ENCODE results near the gene SYNE2.
"Not testable (repeated sequence)": the region's sequence is repeated elsewhere in the genome, so short reads cannot be mapped to it uniquely, and the experiment has no call there.

SYNE2 gene

GRCh38 chr14:64117671-64118402, 265.0 kb downstream of the SYNE2 start:
- DNase-seq (ENCODE audit: extremely low read depth in 1 of 2, low read depth in 1 of 2): no peak

DNA sequence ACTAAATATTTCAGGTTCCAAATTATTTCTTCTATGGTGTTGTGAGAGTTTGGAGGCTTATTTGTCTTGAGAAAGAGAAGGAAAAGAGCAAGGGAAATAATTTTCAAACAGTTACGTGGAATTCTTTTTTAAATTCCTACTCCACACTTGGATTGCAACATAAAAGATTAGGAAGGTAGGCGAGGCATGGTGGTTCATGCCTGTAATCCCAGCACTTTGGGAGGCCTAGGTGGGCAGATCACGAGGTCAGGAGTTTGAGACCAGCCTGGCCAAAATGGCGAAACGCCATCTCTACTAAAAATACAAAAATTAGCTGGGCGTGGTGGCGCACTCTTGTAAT, 265.6 kb downstream of the SYNE2 start:
- not testable (repeated sequence) for DNase-seq (ENCODE audit: extremely low read depth in 1 of 2, low read depth in 1 of 2)

GRCh38 chr14:64118892-64119291, 266.1 kb downstream of the SYNE2 start:
- DNase-seq (ENCODE audit: extremely low read depth in 1 of 2, low read depth in 1 of 2): no peak

GRCh38 chr14:64119500-64119899, 266.7 kb downstream of the SYNE2 start:
- DNase-seq (ENCODE audit: extremely low read depth in 1 of 2, low read depth in 1 of 2): no peak

DNA sequence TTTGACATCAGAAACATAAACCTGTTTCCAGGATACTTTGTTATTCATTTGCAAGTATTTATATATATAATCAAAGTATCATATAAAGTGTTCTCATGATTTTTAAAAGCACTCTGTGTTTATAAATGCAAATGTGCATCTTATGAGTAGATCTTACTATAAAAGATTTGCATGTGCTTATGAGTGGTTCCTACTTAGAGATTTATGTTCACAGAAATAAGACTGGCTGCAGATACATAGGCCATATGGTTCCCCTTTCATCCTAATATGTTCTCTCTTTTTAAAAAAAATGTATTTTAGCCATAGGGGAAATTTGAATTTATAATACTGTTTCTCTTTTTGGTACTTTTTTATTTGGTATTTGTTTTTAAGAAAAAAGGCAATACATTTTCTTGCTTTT, 267.2 kb downstream of the SYNE2 start:
- DNase-seq (ENCODE audit: extremely low read depth in 1 of 2, low read depth in 1 of 2): no peak

DNA sequence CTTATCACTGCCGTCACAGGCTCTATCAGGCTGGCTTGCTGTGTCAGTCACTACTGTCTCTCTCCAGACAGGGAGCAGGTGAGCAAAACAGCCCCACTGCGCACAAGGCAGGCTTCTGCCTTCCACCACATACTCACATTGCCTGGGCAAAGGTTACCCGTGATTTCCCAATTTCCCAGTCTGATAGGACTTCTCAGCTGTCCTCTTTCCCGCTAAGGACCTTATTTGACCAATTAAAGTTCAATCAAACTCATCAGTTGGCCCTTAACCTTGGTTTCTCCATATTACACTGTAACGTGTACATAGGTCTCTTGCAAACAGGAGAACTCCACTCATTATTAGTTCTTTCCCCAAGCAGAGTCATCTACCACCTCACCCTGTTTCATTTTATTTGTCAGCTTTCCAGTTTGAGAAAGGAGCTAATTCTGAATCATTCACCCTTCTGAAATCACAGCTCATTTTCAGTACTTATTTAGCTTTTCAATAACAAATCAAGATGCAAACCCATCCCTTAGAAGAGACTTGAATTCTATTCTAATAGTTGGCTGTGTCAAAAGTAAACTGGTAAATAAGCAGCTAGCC, 270.5 kb downstream of the SYNE2 start:
- DNase-seq (ENCODE audit: extremely low read depth in 1 of 2, low read depth in 1 of 2): no peak

GRCh38 chr14:64125270-64125669, 272.5 kb downstream of the SYNE2 start:
- no peak for DNase-seq (ENCODE audit: extremely low read depth in 1 of 2, low read depth in 1 of 2)

- no peak for DNase-seq (ENCODE audit: extremely low read depth in 1 of 2, low read depth in 1 of 2)
Measured at GRCh38 chr14:64126548-64126947, 273.7 kb downstream of the SYNE2 start.

DNA sequence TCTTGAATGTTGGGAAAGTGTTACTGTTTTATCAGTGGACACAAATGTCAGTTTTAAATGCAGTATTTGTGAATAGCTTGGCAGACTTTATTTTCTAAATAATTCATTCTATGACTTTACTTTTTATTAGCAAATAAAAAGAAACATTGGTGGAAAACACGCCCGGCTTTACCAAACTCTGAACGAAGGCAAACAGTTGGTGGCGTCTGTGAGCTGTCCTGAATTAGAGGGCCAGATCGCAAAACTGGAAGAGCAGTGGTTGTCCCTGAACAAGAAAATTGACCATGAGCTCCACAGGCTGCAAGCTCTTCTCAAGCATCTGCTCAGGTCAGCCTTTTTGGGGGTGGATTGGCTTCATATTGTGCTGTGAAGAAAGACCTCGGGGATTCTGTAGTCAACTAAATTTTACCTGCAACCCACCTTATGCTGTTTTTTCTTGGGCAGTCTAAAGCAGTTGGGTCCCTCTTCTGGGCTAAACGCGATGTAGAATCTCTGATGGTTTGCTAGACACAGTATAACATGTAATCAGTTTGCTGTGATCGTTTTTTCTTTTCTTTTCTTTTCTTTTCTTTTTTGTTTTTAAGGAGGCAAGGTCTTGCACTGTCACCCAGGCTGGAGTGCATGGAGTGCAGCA, 285.0 kb downstream of the SYNE2 start:
- DNase-seq (ENCODE audit: extremely low read depth in 1 of 2, low read depth in 1 of 2): no peak

DNA sequence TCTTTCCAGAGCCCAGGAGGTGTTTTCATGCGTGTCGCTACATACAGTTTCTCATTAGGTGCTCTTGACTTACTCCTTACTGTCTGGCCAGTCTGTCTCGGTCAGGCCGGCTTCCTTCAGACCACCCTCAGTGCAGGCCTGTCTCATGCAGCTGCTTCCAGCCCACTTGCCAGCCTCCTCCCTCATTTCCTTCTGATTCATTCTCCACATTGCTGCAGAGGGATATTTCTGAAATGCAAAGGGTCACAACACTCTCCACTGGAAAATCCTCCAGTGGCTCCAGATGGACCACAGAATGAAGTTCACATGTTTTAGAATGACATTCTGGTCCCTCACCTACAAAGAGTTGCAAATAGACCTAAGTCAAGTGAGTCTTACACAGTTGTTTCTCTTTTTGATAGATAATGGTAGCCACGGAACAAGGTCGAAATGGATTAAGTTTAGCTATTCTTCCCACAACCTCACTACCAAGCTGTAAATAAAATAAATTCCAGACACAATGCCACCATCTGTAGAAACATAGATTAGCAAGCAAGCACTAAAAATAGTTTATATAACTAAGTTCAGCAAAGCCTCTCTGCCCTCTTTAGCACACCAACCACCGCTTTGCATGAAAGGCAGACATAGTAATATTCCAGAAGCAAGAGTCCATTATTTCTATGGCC, 294.5 kb downstream of the SYNE2 start:
- no peak for DNase-seq (ENCODE audit: extremely low read depth in 1 of 2, low read depth in 1 of 2)

GRCh38 chr14:64149921-64150320, 297.1 kb downstream of the SYNE2 start:
- DNase-seq (ENCODE audit: extremely low read depth in 1 of 2, low read depth in 1 of 2): no peak

DNA sequence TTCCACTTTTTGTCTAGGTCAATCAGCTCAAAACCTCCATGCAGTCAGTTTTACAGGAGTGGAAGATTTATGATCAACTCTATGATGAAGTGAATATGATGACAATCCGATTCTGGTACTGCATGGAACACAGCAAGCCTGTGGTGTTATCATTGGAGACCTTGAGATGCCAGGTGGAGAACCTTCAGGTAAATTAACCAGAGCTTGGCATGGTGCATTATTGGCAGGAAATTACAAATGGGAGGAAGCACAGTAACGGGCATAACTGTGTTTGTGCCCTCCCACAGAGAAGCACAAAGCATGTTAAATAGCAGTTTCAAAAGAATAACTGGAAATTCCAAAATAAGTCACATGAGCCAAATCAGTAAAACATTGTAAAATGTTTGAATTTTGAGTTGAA, 305.8 kb downstream of the SYNE2 start:
- no peak for DNase-seq (ENCODE audit: extremely low read depth in 1 of 2, low read depth in 1 of 2)

DNA sequence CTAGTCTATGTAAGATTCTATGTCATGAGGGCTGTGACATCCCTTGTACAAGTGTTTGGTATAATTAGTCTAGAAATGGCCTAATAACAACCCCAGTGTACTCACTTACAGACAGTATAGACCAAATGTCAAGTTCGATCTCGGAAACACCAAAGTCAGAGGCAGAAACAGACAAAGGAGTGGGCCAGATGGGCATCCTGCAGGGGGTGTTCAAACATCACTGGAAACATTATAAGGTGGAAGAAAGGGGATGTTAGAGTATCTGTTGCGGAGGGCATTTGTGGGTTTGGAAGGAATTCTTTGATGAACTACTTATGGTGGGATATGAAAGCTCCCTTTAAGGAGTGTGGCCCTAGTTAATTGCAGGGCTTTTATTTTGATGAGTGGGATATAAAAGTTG, 306.8 kb downstream of the SYNE2 start:
- DNase-seq (ENCODE audit: extremely low read depth in 1 of 2, low read depth in 1 of 2): no peak

DNA sequence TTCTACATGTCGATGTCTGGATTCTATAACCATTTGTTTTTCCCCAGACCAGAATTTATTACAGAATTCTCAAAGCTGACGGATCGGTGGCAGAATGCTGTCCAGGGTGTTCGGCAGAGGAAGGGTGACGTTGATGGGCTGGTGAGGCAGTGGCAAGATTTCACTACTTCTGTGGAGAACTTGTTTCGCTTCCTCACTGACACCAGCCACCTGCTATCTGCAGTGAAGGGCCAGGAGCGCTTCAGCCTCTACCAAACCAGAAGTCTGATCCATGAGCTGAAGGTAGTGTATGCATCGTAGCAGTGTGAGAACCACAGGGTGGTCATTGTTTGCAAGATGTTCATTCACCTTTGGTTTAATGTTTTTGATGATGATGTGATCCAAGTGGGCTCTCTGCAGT, 317.4 kb downstream of the SYNE2 start:
- DNase-seq (ENCODE audit: extremely low read depth in 1 of 2, low read depth in 1 of 2): no peak

DNA sequence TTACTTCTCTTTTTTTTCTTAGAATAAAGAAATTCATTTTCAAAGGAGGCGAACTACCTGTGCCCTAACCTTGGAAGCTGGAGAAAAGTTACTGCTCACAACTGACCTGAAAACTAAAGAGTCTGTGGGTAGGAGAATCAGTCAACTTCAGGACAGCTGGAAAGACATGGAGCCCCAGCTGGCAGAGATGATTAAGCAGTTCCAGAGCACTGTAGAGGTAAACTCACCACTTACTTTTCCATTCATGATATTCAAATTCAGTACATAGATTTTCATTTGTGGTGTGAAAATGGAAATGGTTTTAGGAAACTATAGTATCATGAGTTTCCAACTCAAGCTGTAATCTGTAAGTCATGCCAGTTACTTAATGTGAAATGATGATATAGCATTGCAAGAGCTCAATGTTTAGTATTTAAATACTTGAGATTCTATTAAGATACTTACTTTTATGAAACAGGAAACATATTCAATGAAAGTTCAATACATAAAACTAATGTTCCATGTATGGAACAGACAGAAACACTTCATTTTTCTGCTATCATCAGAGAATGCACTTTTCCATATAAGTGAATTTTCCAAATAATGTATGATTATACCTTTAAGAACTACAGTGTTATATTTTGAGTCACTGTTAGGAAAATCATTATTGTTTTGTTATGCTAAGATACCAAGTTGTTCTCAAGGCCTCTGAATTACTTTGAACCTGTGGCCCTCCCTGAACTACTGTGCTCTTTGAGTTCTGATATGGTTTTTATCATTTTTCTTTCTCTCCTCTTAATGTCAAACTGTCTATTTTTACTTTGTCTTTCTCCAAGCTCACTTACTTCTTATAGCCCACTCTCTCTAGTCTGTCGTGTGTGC, 322.3 kb downstream of the SYNE2 start:
- DNase-seq (ENCODE audit: extremely low read depth in 1 of 2, low read depth in 1 of 2): no peak

DNA sequence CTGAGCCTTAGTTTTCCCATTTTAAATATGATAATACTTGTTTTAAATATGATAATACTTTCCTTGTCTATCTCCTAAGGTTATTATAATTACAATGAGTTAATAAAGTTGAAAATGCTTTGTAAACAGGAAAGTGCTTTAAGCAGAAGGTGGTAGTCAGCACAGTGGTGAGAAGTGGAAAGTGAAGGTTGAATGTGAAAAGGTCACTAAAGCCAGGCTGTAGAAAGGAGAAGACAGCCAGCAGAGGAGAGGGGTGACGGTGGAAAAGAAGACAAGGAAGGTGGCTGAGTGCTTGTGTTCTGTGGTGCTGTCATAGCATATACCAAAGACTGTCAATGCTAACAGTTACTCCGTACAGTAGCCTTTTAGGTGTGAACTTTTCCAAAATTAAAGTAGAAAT, 323.5 kb downstream of the SYNE2 start:
- DNase-seq (ENCODE audit: extremely low read depth in 1 of 2, low read depth in 1 of 2): no peak

- no peak for DNase-seq (ENCODE audit: extremely low read depth in 1 of 2, low read depth in 1 of 2)
Measured at GRCh38 chr14:64178814-64179213, 326.0 kb downstream of the SYNE2 start.

- DNase-seq (ENCODE audit: extremely low read depth in 1 of 2, low read depth in 1 of 2): not testable (repeated sequence)
Measured at GRCh38 chr14:64182908-64183307, 330.1 kb downstream of the SYNE2 start.

DNA sequence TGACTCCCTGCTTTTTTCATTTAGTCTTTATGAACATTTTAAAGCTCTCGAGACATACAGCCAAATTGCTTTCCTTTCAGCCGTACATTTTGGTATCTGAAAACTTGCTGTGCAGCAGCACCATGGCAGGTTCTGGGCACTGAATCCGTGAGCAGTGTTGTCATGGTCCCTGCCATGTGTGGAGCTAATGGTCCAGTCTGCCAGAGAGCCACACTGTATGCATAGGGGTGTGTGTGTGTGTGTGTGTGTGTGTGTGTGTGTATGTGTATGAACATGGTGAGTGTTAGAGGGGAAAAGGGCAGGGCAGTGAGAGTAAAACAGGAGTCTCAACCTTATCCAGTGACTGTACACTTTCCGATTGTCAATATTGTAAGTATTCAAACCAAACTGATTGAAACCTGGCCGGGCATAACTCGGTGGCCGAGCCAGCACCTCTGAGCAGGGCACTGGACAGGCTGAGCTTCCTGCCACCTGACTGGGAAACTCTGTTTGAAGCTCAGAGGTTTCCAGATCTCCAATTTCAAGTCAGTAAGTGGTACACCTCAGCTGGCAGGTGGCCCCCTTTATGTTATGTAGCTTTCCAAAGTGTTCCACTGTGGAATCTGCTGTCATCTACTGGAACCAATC, 331.4 kb downstream of the SYNE2 start:
- DNase-seq (ENCODE audit: extremely low read depth in 1 of 2, low read depth in 1 of 2): no peak

DNA sequence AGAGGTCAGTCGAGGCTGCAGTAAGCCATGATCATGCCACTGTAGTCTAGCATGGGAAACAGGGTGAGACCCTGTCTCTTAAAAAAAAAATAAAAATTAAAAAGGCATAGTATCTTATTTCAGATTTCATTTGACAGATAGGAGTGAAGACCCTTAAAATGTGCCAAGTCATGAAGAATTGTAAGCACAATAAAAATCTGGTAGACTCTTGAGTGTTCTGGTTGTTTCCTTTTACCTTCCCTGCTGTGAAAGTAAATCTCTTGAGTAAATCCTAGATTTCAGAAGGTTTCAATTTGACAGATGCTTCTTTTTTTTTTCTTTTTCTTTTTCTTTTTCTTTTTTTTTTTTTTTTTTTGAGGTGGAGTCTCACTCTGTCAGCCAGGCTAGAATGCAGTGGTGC, 332.4 kb downstream of the SYNE2 start:
- no peak for DNase-seq (ENCODE audit: extremely low read depth in 1 of 2, low read depth in 1 of 2)

Data from activated CD8-positive, alpha-beta memory T cell treated with anti-CD3 and anti-CD28 coated beads for 1 hour (primary cell).